ENCODE measurements around the gene METTL25B. TPM values are rescaled to one million over a fixed set of nuclear protein-coding genes. Genes with fewer than 3 reads are reported as not detected.

METTL25B gene
- total and polyA plus RNA-seq, 12 donors, result 12.8 to 45.2 (median 15.6) TPM

GRCh38 chr1:156785458-156785857 lies 57.2 kb downstream of the METTL25B start:
- no peaks in the 10 kb centered on the region for H3K9me3 ChIP-seq
- no peak for TF ChIP-seq CTCF (IDR thresholded peaks at IDR 0.05)
- WGBS, 2 donors, result 72 to 74% methylated on average over 6 of the region's 6 CpGs
- intact Hi-C loops (cut with DNase I), result no loop called here
- ATAC-seq, result peak in 2 of 8 donors; percentile 34 to 54
- H3K4me1 ChIP-seq, result peaks cover 0 to 29% (median 7%) of the 10 kb centered on the region in 9 donors
- peak overlapping the region in 1 of 10 donors; percentile 21 for H3K27ac ChIP-seq
- H3K27me3 ChIP-seq, result no peaks in the 10 kb centered on the region
- DNase-seq, result no peak
- no peak overlapping the region for H3K4me3 ChIP-seq
- peaks cover 0 to 97% (median 42%) of the 10 kb centered on the region in 9 donors for H3K36me3 ChIP-seq

Other genes starting within 250 kb of the METTL25B start
- gene MEF2D, start 227.7 kb upstream of the METTL25B start, total RNA-seq, result 100 to 1,000 TPM in 4 of 10 donors, 10 to 100 TPM in 6; 81.1 to 127 (median 96.5) TPM
- 10 to 100 TPM; 31.6 to 37.7 TPM for gene MEF2D, start 227.7 kb upstream of the METTL25B start, polyA plus RNA-seq
- 1 to 10 TPM in 3 of 10 donors, under 1 TPM in 7; 0.07 to 3.8 (median 0.39) TPM for gene IQGAP3, start 155.9 kb upstream of the METTL25B start, total RNA-seq
- under 1 TPM; 0.09 to 0.22 TPM for gene IQGAP3, start 155.9 kb upstream of the METTL25B start, polyA plus RNA-seq
- under 1 TPM in 1 of 10 donors, not detected in 9; 0.21 TPM for gene TTC24, start 148.7 kb upstream of the METTL25B start, total RNA-seq
- gene TTC24, start 148.7 kb upstream of the METTL25B start, polyA plus RNA-seq, result under 1 TPM in 1 of 2 donors, not detected in 1; 0.03 TPM
- 100 to 1,000 TPM in 9 of 10 donors, 10 to 100 TPM in 1; 93.1 to 134 (median 112) TPM for gene NAXE, start 136.7 kb upstream of the METTL25B start, total RNA-seq
- gene NAXE, start 136.7 kb upstream of the METTL25B start, polyA plus RNA-seq, result 100 to 1,000 TPM in 1 of 2 donors, 10 to 100 TPM in 1; 59.8 to 103 TPM
- 10 to 100 TPM in 9 of 10 donors, 1 to 10 TPM in 1; 9.3 to 25.4 (median 13.3) TPM for gene GPATCH4, start 127.0 kb upstream of the METTL25B start, total RNA-seq
- 10 to 100 TPM; 24.1 to 34.5 TPM for gene GPATCH4, start 127.0 kb upstream of the METTL25B start, polyA plus RNA-seq
- gene HAPLN2, start 109.1 kb upstream of the METTL25B start, total RNA-seq, result 1 to 10 TPM in 3 of 10 donors, under 1 TPM in 6, not detected in 1; 0.24 to 1.7 (median 0.77) TPM
- gene HAPLN2, start 109.1 kb upstream of the METTL25B start, polyA plus RNA-seq, result 1 to 10 TPM; 3.0 to 6.3 TPM
- gene BCAN, start 86.4 kb upstream of the METTL25B start, total RNA-seq, result under 1 TPM in 6 of 10 donors, not detected in 4; 0.14 to 0.52 (median 0.24) TPM
- under 1 TPM; 0.20 to 0.29 TPM for gene BCAN, start 86.4 kb upstream of the METTL25B start, polyA plus RNA-seq
- gene NES, start 51.1 kb upstream of the METTL25B start, total RNA-seq, result 100 to 1,000 TPM in 9 of 10 donors, 10 to 100 TPM in 1; 84.6 to 389 (median 196) TPM
- 100 to 1,000 TPM in 1 of 2 donors, 10 to 100 TPM in 1; 46.8 to 116 TPM for gene NES, start 51.1 kb upstream of the METTL25B start, polyA plus RNA-seq
- 1 to 10 TPM in 4 of 10 donors, under 1 TPM in 5, not detected in 1; 0.25 to 2.7 (median 0.64) TPM for gene CRABP2, start 22.9 kb upstream of the METTL25B start, total RNA-seq
- gene CRABP2, start 22.9 kb upstream of the METTL25B start, polyA plus RNA-seq, result 1 to 10 TPM; 1.5 to 1.8 TPM
- 10 to 100 TPM; 10.5 to 17.5 (median 15.2) TPM for gene ISG20L2, start 297 bp downstream of the METTL25B start, total RNA-seq
- 10 to 100 TPM in 1 of 2 donors, 1 to 10 TPM in 1; 5.7 to 11.3 TPM for gene ISG20L2, start 297 bp downstream of the METTL25B start, polyA plus RNA-seq
- 100 to 1,000 TPM in 2 of 10 donors, 10 to 100 TPM in 8; 70.3 to 105 (median 86.7) TPM for gene MRPL24, start 12.6 kb downstream of the METTL25B start, total RNA-seq
- 100 to 1,000 TPM; 157 to 250 TPM for gene MRPL24, start 12.6 kb downstream of the METTL25B start, polyA plus RNA-seq
- 100 to 1,000 TPM; 135 to 202 (median 148) TPM for gene HDGF, start 23.2 kb downstream of the METTL25B start, total RNA-seq
- 100 to 1,000 TPM in 1 of 2 donors, 10 to 100 TPM in 1; 69.8 to 126 TPM for gene HDGF, start 23.2 kb downstream of the METTL25B start, polyA plus RNA-seq
- gene PRCC, start 39.1 kb downstream of the METTL25B start, total RNA-seq, result 10 to 100 TPM; 32.1 to 56.9 (median 44.2) TPM
- gene PRCC, start 39.1 kb downstream of the METTL25B start, polyA plus RNA-seq, result 10 to 100 TPM; 40.6 to 53.4 TPM
- gene SH2D2A, start 88.4 kb downstream of the METTL25B start, total RNA-seq, result 1 to 10 TPM in 3 of 10 donors, under 1 TPM in 6, not detected in 1; 0.50 to 4.4 (median 0.80) TPM
- 1 to 10 TPM in 1 of 2 donors, under 1 TPM in 1; 0.96 to 1.0 TPM for gene SH2D2A, start 88.4 kb downstream of the METTL25B start, polyA plus RNA-seq
- under 1 TPM; 0.04 to 0.20 (median 0.07) TPM for gene INSRR, start 130.6 kb downstream of the METTL25B start, total RNA-seq
- under 1 TPM; 0.01 to 0.80 TPM for gene INSRR, start 130.6 kb downstream of the METTL25B start, polyA plus RNA-seq
- 1 to 10 TPM in 4 of 10 donors, under 1 TPM in 6; 0.15 to 3.7 (median 0.69) TPM for gene NTRK1, start 132.4 kb downstream of the METTL25B start, total RNA-seq
- gene NTRK1, start 132.4 kb downstream of the METTL25B start, polyA plus RNA-seq, result 1 to 10 TPM in 1 of 2 donors, under 1 TPM in 1; 0.28 to 1.5 TPM
- 10 to 100 TPM in 2 of 10 donors, 1 to 10 TPM in 8; 3.8 to 12.4 (median 7.1) TPM for gene PEAR1, start 165.2 kb downstream of the METTL25B start, total RNA-seq
- gene PEAR1, start 165.2 kb downstream of the METTL25B start, polyA plus RNA-seq, result 10 to 100 TPM in 1 of 2 donors, 1 to 10 TPM in 1; 6.2 to 13.7 TPM
- gene LRRC71, start 192.2 kb downstream of the METTL25B start, total RNA-seq, result under 1 TPM in 3 of 10 donors, not detected in 7; 0.15 to 0.38 (median 0.35) TPM
- gene LRRC71, start 192.2 kb downstream of the METTL25B start, polyA plus RNA-seq, result under 1 TPM; 0.06 to 0.51 TPM